Measurements from ENCODE around the gene CD2BP2.
A peak's percentile ranks its signal among the peaks of the same experiment; 100 is the strongest.

CD2BP2 gene

DNA sequence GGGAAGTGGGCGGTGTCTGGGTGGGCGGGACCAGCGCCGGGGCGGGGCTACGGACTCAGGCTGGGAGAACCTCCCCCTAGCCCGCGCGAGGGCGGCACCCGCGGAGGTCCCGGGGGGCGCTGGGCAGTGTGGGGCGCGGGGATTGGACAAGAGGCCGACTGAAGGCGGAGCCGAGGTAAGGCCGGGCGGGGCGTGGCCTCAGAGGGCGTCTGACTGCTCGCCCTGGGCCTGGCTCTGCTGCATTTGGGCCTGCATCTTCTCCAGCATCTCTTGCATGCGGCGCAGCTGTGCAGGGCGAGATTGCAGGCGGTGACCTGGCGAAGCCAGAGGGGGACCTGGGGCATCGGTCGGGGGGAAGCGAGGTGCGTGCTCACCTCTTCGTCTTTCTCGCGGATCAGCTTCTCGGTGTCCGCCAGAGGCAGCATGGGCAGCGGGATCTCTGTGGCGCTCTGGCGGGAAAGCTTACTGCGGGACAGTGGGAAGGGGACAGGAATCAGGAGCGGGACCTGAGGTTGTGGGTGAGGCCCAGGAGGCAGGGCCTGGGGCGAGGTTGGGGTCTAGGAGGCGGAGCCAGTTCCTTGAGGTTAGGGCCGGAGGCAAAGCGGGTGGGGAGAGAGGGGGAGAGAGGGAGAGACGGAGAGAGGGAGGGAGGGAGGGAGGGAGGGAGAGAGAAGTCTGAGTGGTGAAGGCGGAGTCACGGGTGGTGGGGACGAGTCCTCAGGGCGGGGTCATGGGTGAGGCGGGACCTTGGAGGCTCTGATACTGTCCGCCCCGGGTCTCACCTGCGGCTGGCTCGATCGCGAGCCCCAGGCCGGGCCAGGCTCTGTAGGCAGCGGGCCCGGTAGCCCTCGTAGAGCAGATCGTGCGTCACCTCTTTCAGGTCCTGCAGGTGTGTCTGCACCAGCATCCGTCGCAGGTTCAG, 23.4 kb upstream of the CD2BP2 start:
- DNase-seq (ENCODE audit: low spot score): peak; percentile 99

DNA sequence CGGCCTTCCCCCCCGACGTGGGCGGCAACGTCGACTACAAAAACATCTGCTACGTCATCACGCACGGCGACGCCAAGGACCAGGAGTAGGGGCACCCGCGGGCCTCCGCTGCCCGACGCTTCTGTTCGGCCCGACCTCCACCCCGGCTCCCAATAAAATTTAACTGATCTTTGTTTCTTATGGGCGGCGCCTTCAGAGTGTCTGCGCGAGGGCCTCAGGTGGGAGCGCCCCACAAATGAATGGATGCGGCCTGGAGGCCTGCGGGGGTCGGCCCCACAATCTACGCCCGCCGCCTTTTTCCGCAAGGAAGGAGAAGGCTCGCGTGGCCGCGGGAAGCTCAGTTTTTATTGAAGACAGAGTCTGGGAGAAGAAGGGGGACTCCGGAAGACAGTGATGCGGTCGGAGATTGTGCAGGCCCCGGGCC, 22.7 kb upstream of the CD2BP2 start:
- peak; percentile 92 for DNase-seq (ENCODE audit: low spot score)

DNA sequence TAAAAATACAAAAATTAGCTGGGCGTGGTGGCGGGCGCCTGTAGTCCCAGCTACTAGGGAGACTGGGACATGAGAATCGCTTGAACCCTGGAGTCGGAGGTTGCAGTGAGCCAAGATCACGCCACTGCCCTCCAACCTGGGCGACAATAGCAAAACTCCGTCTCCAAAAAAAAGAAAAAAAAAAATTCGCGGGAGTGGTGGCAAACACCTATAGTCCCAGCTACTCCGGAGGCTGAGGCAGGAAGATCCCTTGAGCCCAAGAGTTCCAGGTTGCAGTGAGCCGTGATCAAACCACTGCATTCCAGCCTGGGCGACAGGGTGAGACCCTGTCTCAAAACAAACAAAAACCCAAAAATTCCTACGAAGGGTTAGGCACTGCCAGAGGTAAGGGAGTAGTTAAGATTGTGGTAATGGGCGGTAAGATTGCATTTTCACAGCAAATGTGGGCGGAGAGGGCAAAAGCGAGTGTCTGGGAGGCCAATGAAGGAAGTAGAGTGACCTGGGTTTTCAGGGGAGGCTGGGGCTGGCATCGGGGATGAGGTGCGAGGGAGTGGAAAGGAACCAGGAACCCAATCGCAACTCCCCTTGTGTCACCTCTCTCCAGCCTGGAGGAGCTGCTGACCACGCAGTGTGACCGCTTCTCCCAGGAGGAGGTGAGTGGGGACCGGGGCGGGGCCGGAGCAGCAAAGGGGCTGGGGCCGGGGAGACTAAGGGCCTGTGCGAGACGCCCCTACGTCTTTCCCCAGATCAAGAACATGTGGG, 22.1 kb upstream of the CD2BP2 start:
- no peak for DNase-seq (ENCODE audit: low spot score)

DNA sequence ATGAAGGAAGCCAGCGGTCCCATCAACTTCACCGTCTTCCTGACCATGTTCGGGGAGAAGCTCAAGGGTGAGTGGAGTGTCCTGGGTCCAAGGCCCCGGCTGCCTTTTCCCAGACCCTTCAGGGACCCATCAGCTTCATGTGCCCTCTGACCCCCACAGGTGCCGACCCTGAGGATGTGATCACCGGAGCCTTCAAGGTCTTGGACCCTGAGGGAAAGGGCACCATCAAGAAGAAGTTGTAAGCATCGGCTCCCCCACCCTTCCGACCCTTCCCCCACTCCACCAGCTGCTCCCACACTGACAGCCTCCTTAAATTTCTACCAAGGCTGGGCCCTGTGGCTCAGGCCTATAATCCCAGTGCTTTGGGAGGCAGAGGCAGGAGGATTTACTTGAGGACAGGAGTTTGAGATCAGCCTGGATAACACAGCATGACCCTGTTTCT, 21.4 kb upstream of the CD2BP2 start:
- no peak for DNase-seq (ENCODE audit: low spot score)

DNA sequence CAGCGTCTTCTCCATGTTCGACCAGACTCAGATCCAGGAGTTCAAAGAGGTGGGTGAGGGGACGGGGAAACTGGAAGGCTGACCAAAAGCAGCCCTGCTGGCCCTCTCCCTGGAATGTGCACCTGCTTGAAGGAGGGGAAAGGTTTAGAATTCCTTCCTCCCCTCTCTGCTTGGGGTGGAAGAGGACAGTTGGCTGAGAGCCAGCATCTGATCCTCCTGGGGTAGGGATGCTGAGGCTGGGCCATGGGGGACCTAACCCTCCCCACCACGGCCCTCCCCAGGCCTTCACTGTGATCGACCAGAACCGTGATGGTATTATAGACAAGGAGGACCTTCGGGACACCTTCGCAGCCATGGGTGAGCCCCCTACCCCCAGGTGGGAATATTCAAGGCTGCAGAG, 20.8 kb upstream of the CD2BP2 start:
- no peak for DNase-seq (ENCODE audit: low spot score)

DNA sequence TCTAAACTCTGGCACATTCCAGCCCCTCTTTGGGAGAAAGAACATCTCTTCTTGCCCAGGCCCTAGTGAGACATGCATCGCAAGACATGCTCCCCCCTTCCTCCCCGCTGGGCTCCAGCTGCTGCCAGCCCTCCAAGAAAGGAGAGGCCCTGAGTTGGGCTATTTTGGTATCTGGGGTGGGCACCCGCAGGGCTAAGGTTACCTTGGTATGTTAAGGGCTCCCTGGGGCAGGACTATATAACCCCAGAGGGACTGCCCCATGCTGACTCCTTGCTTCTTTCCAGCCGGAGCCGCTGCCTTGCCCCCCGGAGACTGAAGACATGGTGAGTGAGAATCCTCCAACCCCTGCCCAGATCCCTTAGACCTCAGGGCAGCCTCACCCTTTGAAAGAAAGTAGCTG, 19.4 kb upstream of the CD2BP2 start, which contains the start of gene MYL11:
Gene MYL11 (plus strand): TSS at position 265 of the 400 bp plus-strand sequence. CDS start 56 bp downstream, at position 321.
- DNase-seq (ENCODE audit: low spot score): no peak

DNA sequence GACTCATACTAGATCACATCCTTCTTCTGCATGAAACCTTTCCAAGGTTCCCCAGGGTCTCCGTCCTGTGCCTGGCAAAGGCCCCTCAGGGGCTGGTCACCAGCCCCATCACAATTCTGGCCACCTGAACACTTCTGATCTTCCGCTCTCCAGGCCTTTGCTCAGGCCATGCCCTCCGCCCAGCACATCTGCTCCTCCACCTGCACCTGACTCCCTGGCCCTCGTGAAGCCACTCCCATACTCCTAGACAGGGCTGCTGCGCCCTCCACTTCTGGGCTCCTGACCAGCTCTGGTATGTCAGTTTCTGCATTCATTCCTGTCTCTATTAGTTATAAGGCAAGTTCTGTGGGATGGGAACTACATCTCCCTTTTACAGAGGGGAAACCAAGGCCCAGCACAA, 17.6 kb upstream of the CD2BP2 start:
- DNase-seq (ENCODE audit: low spot score): no peak

DNA sequence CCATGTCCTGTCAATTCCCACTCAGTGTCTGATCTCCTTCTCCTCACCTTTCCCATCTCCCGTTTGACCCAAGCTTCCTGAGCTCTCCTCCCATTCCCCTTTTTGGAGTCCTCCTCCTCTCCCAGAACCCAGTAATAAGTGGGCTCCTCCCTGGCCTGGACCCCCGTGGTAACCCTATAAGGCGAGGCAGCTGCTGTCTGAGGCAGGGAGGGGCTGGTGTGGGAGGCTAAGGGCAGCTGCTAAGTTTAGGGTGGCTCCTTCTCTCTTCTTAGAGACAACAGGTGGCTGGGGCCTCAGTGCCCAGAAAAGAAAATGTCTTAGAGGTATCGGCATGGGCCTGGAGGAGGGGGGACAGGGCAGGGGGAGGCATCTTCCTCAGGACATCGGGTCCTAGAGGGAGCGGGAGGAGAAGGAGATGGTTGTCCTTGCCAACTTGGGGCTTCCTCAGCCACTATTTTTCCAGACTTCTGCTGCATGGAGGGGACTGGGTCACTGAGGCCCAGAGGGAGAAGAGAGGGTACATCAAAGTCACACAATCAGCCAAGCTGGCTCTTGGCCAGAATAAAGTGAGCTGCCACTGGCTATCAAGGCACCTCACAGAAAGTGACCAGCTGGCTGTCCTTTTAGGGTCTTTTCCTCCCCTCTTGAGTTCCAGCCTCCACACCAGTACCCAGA, 17.1 kb upstream of the CD2BP2 start:
- DNase-seq (ENCODE audit: low spot score): no peak

DNA sequence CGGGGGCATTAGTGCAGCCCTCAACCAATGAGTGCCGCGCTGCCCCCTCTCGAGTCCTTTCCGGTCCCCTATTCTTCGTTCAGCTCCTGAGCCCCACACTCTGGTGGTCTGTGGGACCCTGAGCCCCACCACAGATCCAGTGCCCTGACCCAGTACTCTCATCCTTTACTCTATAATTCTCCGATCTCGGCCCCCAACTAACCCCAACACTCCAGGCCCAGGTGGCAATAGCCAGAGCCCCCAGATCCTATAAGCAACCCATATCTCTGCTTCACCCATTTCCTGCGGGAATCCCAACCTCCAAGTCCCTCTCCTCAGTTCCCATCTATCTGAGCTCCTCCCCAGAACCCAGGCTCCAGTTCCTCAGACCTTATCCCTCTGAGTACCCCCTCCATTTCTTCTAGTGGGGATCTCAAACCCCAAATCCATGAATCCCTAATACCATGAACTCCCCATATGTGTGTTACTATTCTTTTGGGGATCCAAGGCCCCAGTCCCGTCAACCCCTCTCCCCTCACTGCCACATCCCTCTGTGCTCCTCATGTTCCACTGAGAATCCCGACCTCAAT, 16.2 kb upstream of the CD2BP2 start:
- DNase-seq (ENCODE audit: low spot score): no peak

DNA sequence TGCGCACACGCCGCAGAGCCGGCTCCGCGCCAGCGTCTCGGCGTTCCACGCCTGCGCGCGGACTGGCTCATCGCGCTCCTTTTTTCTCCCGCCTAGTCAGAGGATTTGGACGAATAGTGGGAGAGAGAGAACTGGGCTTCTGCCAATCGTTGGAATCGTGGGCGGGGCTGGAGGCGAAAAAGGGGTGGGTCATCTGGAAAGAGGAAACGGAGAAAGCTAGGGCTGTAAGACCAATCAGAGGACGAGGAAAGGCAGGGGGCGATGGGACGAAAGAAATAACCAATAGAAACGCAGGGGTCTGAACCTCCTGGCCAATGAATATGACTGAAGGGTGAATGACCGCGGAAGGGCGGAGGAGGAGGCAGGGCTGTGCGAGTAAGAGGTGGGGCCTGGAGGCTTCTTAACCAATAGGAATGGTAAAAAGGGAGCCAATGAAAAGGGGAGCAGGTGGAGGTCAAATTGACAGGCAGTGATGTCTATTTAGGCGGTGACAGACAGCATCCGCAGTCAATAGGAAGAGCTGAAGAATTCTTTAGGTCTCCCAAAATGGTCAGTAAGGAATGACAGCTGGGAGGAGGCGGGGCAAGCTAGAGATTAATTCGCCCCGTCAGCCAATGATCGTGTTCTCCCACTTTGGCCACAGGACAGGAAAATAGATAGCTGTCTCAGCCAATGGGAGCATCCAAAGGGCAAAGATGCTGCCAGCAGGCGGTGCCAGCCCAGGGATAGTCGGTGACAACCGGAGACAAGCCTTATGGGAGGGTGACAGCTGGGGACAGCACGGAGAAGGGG, 15.5 kb upstream of the CD2BP2 start, which contains the start of gene TBC1D10B:
Gene TBC1D10B (minus strand): TSS at position 39 of the 792 bp plus-strand sequence. CDS start 311 bp downstream, outside the sequence.
- DNase-seq (ENCODE audit: low spot score): peak; percentile 100

DNA sequence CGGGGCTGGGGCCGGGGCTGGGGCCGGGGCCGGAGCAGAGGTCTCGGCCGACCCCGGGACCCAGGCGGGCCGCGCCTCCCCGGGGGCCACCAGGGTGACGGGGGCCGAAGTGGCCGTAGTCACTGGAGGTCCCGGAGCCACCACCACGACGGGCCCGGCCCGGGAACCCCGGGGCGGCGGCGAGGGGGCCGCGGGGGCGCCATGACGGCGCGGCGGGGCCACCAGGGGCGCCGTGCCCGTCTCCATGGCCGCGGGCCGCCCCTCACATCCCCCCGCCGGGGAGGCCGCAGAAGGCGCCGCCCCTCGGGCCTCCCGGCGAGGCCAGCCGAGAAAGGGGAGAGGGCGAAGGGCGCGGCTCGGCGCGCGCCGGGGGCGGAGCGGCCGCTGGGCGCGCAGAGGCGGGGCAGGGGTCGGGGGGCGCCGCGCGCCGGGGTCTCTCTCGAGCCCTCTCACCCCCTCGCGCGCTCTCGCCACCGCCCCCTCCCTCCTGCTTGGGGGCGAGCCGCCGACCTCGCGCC, 14.9 kb upstream of the CD2BP2 start:
- no peak for DNase-seq (ENCODE audit: low spot score)

DNA sequence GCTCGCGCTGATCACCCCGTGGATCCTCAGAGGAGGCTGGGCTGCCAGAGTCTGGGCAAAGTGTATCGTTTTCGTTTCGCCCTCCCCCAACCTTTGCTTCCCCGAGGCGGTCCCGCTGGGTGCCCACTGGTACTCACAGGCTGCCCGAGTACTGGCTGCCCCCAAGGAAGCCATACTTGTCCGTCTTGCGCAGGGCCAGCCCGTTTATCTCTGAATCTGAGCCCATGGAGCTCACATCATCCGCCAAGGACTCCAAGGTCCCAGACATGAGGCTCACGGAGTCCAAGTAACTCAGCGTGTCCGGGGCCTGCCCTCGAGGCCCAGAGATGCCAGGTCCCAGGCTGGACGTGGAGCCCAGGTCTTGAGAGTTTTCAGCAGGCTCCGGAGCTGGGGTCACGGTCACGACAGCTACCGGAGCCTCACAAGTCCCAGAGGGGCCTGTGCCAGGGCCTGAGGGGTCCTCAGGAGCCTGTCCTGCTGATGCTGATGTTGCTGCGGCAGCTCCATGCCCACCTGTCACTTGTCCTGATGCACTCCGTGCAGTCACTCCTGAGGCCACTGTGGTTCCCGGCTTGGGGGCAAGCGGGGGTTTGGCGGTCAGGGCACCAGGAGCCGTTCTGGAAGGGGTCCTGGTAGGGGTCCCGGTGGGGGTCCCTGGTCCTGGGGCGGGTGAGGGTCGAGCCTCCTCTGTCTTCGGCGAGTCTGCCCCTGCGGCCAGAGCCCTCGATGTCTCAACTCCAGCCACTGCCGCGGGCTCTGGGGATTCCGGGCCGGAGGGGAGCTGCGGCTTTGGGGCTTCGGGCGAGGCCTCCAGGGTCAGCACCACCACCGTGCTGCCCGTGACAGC, 14.2 kb upstream of the CD2BP2 start:
- DNase-seq (ENCODE audit: low spot score): no peak

DNA sequence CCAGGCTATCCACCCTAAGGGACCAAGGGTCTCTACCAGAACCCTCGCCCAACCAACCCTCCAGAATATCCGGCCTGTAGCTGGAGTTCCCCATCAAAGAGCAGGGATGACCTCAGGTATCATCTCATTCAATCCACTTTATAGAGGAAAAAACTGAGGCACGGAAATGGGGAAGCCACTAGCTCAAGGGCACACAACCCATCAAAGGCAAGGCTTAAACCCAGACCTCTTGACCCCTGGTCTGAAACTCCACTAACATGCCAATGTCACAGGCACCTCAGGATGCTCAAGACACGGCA, 13.6 kb upstream of the CD2BP2 start:
- DNase-seq (ENCODE audit: low spot score): no peak

DNA sequence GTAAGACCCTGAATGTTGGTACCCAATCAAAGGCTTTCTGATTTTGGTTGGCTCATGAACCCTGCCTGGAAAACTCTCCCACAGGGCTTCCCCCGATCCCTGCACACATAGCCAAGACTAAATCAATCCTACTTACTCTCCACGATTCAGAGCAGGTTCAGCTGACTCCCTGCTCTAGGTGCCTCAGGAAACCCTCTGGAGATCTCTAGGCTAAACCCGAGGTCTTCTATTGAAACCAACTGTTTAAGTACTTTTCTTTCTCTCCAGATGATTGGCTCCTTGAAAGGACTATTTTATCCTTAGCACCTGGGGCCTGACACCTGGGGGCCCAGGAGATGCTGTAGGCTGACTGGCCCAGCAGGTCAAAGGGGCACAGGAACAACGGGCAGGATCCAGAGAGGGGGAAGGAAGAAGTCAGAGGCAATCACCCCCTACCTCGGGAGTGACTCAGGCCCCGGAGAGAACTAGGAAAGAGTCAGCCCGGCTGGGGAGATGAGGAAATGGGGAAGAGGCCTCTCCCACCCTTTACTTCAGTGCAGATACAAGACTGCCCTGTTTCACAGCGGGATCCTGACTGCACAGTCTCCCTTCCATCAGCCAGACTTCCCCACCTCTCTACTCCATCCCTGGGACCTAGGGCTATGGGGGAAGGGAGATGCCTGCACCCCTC, 13.1 kb upstream of the CD2BP2 start:
- DNase-seq (ENCODE audit: low spot score): no peak

DNA sequence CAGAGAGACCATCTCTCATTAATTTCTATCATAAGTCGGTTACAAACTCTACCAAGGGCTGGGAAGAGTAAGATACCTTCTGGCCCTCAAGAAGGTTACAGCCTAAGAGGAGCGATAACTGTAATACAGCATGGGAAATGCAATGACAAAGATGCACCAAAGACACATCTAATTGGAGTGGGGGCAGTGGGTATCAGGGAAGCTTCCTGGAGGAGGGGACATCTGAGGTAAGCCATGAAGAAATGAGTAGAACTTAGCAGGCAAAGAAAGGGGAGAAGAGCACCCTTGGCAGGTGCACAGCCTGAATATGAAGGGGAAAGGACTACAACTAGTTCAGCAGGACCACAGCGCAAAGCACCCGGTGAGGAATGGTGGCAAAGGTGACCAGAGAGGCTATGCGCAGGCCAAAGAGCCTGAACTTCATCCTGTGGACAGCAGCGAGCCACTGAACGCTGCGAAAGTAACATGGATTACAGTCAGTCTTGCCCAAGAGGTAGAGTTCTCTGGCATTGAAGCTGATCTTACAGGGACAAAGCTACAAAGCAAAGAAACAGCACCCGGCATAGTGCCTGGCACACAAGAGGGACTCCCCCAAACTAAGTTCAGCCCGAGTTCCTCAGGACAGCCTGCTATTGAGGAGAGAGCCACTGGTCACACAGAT, 12.4 kb upstream of the CD2BP2 start:
- DNase-seq (ENCODE audit: low spot score): no peak

DNA sequence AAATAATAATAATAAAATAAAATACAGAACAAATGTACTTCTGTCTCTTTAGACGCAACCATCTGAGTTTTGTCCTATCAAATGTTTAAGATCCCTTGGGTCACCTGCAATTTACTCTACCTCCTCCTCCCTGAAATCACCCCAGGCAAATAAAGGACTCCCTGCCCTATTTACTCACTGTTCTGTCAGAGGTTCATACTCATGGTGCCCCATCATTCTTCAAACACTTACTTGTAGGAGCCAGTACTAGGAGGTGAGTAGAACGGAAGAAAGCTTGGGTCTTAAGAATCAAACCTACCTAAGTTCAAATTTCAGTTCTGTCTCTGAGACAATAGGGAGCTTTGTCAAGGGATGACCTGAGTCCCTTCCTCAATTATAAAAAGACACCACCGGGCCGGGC, 11.4 kb upstream of the CD2BP2 start:
- no peak for DNase-seq (ENCODE audit: low spot score)

DNA sequence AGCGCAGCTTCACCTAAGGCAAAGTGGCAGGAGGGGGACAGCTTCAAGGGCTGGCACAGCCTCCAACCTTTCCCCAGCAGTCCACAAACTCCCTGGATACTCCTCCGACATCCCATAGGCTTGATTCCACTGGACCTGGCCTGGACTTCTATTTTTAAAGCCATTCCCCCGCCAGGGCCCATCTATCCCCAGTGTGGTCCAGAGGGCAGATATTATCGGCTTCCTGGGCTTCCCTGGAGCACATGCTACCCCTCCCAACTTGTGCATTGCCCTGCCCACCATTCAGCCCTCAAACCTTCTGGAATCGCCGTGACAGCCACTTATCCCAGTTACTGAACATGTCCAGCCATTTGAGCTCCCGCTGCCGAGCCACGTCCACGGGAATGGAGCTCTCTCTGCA, 10.1 kb upstream of the CD2BP2 start:
- no peak for DNase-seq (ENCODE audit: low spot score)

DNA sequence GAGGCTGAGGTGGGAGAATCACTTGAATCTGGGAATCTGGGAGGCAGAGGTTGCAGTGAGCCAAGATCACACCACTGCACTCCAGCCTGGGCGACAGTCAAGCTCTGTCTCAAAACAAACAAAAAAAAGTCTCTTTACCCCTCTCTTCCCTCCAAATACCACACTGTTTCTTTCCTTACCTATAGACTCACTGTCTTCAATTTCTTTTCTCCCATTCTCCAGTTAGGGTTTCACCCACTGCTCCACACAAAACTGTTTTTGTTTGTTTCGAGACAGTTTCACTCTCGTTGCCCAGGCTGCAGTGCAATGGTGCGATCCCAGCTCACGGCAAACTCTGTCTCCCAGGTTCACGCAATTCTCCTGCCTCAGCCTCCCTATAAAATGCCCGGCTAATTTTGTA, 6.1 kb upstream of the CD2BP2 start:
- DNase-seq (ENCODE audit: low spot score): no peak

DNA sequence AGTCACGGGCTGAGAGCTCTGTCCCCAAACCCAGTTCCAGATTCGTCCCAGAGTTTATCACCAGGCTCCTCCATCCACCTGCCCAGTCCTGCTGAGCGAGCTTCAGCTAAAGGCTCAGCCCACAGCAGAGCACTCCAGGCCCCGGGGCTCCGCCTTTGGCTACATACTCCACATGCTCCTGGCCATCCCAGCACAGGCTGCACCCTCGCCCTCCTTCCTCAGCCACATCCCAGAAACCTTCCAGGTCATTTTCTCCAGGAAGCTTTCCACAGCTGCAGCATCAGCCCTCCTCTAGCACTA, 4.7 kb upstream of the CD2BP2 start:
- DNase-seq (ENCODE audit: low spot score): no peak

Measured in putamen (tissue), 1 donor.